Chondrocyte (in vitro differentiated cells): ENCODE data around the gene BMPR2. TPM values are rescaled to one million over a fixed set of nuclear protein-coding genes. Genes with fewer than 3 reads are reported as not detected.
"Not testable (repeated sequence)": the region's sequence is repeated elsewhere in the genome, so short reads cannot be mapped to it uniquely, and the experiment has no call there.

Experiments
- DNase-seq: peaks from one replicate; pipeline ENCODE4 v3.0.0; 2021; ENCODE audit warnings: mixed read lengths, low spot score
- H3K27ac Mint-ChIP-seq: one replicate; pipeline ENCODE4 v1.8.0; 2021; ENCODE audit warnings: mild to moderate bottlenecking, moderate library complexity, mixed read lengths; ENCODE audit not compliant: unreplicated experiment
- H3K27me3 Mint-ChIP-seq: 2 replicates; pipeline ENCODE4 v1.8.0; 2021; ENCODE audit warnings: low read depth, mixed read lengths
- H3K36me3 Mint-ChIP-seq: 2 replicates; pipeline ENCODE4 v1.8.0; 2021; ENCODE audit warnings: low read depth, mixed read lengths
- H3K4me1 Mint-ChIP-seq: 2 replicates; pipeline ENCODE4 v1.8.0; 2021; ENCODE audit warnings: low read depth, mild to moderate bottlenecking, mixed read lengths
- H3K4me3 Mint-ChIP-seq: one replicate; pipeline ENCODE4 v1.8.0; 2021; ENCODE audit warnings: mild to moderate bottlenecking, moderate library complexity, mixed read lengths; ENCODE audit not compliant: unreplicated experiment
- H3K9me3 Mint-ChIP-seq: 2 replicates; pipeline ENCODE4 v1.8.0; 2021; ENCODE audit warnings: low read depth, mixed read lengths
- CTCF ChIP-seq: fragments of 200-600 bp; sonication (generic); IDR thresholded peaks from 2 replicates; pipeline ENCODE4 v1.5.0; 2021; ENCODE audit warnings: antibody characterized with exemption, mild to moderate bottlenecking, moderate library complexity
- total RNA-seq: library from RNA; stranded (reverse); gene quantifications from 3 replicates; pipeline ENCODE4 v1.2.1, GENCODE V29; 2021

BMPR2 gene
- total RNA-seq, 1 donor from 2014 or later: 92.0 TPM

- Mint-ChIP-seq H3K4me3 (no peak overlapping the region), H3K27me3 (no peaks in the 10 kb centered on the region), H3K9me3 (no peaks in the 10 kb centered on the region), H3K4me1 (peaks cover 18% of the 10 kb centered on the region), H3K27ac (peak overlapping the region; percentile 77), H3K36me3 (no peaks in the 10 kb centered on the region)
- TF ChIP-seq CTCF: no peak
- no peak for DNase-seq
These were observed 36.9 kb upstream of the BMPR2 start for GRCh38 chr2:202339071-202339870.

- Mint-ChIP-seq H3K4me1 (peaks cover 6% of the 10 kb centered on the region), H3K9me3 (no peaks in the 10 kb centered on the region), H3K4me3 (no peak overlapping the region), H3K36me3 (no peaks in the 10 kb centered on the region), H3K27ac (no peak overlapping the region), H3K27me3 (no peaks in the 10 kb centered on the region)
- DNase-seq: no peak
- no peak for TF ChIP-seq CTCF
These were observed 31.9 kb upstream of the BMPR2 start for GRCh38 chr2:202344178-202344577.

- Mint-ChIP-seq H3K27me3 (no peaks in the 10 kb centered on the region), H3K27ac (no peak overlapping the region), H3K4me1 (no peaks in the 10 kb centered on the region), H3K4me3 (no peak overlapping the region), H3K9me3 (no peaks in the 10 kb centered on the region), H3K36me3 (no peaks in the 10 kb centered on the region)
- DNase-seq: no peak
- no peak for TF ChIP-seq CTCF
These were observed 29.9 kb upstream of the BMPR2 start for GRCh38 chr2:202346180-202346579.

GRCh38 chr2:202353430-202353829 is 22.7 kb upstream of the BMPR2 start:
- Mint-ChIP-seq H3K4me3 (no peak overlapping the region), H3K9me3 (no peaks in the 10 kb centered on the region), H3K27me3 (no peaks in the 10 kb centered on the region), H3K27ac (no peak overlapping the region), H3K36me3 (no peaks in the 10 kb centered on the region), H3K4me1 (no peaks in the 10 kb centered on the region)
- DNase-seq: no peak
- TF ChIP-seq CTCF: no peak

- Mint-ChIP-seq H3K4me3 (no peak overlapping the region), H3K4me1 (no peaks in the 10 kb centered on the region), H3K36me3 (peaks cover 1% of the 10 kb centered on the region), H3K27ac (no peak overlapping the region), H3K9me3 (no peaks in the 10 kb centered on the region), H3K27me3 (no peaks in the 10 kb centered on the region)
- DNase-seq: no peak
- TF ChIP-seq CTCF: no peak
These were observed 20.1 kb upstream of the BMPR2 start for GRCh38 chr2:202355993-202356505.

- H3K27ac Mint-ChIP-seq, H3K9me3 Mint-ChIP-seq, DNase-seq, H3K36me3 Mint-ChIP-seq, H3K27me3 Mint-ChIP-seq, H3K4me3 Mint-ChIP-seq, H3K4me1 Mint-ChIP-seq: not testable (repeated sequence)
These were observed 17.2 kb upstream of the BMPR2 start for GRCh38 chr2:202358924-202359323.
